GM21515 (cell line): ENCODE data around the gene PEMT.
A peak's percentile ranks its signal among the peaks of the same experiment; 100 is the strongest.
"Not testable (repeated sequence)": the region's sequence is repeated elsewhere in the genome, so short reads cannot be mapped to it uniquely, and the experiment has no call there.

Source experiments
- ATAC-seq: cut with Tn5 transposase; IDR thresholded peaks from one replicate; pipeline ENCODE4 v1.9.1; 2021; ENCODE audit not compliant: unreplicated experiment

PEMT gene

DNA sequence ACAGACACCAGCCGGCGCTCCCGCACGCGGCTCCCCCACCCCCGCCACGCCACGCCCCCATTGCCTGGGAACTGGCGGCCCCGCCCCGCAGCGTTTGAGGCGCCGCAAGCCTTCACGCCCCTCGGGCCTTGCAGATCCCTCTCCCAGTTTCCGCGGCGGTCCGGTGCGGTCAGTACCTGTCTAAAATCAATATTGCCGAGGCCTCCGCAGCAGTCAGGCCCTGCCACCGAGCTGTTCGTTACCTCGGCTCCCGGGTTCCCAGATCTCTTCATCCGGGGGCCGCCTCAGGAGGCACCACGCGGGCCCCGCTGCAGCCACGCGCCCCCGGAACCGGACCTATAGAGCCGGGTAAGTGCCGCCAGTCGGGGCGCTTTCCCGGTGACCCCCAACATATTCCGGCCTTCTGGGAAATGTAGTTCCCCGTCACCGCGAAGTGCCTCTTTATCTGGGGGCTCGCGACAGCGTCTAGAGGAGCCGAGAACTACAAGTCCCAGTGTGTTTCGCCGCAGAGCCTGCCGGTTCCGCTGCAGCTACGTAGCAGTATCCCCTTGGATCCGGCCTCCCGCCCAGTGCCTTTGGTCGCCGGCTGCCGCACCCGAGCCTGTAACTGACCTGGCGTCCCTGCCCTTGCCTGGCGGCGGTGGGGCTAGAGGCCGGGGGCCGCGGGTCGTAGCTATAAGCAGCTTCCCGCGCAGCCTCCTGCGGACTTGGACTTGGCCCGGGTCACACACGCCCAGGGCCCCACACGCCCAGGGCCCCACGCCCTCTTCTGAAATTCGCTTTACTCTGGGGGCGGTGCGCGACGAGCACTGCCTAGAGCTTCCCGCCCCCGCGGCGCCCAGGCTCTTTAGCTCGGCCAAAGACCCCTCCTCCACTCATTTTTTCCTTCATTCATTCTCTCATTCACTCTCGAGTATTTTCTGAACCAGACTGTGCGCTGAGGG, at the start of gene PEMT:
TSS of gene PEMT (minus strand) at position 354 of the 944 bp plus-strand sequence. CDS start at position 272, 82 bp downstream.
- peak; percentile 93 for ATAC-seq

DNA sequence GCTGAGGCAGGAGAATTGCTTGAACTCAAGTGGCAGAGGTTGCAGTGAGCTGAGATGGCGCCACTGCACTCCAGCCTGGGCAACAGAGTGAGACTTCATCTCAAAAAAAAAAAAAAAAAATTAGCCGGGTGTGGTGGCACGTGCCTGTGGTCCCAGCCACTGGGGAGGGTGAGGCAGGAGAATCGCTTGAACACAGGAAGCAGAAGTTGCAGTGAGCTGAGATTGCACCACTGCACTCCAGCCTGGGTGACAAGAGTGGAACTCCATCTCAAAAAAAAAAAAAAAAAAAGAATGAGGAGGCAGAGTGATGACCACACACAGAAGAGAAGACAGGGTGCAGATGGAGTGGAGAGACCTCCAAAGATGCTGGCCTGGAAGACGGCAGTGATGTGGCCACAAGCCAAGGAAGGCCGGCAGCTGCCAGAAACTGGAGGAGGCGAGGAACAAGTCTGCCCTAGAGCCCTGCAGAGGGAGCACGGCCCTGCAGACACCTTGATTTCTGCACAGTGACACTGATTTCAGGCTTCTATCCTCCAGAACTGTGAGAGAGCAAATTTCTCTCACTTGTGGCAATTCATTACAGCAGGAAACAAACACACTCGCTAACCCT, 48.3 kb upstream of the PEMT start:
- ATAC-seq: not testable (repeated sequence)

DNA sequence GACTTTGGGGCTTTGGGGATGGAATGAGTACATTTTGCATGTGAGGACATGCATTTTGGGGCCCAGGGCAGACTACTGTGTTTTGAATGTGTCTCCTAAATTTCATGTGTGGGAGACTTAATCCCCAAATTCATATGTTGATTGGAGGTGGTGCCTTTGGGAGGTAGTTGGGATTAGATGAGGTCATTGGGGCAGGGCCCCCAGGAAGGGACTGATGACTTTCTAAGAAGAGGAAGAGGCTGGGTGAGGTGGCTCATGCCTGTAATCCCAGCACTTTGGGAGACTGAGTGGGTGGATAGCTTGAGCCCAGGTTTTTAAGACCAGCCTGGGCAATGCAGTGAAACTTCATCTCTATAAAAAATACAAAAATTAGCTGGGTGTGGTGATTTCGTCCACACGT, 47.0 kb upstream of the PEMT start:
- ATAC-seq: no peak

- ATAC-seq: no peak
Measured at GRCh38 chr17:17636272-17636885, 44.9 kb upstream of the PEMT start.

DNA sequence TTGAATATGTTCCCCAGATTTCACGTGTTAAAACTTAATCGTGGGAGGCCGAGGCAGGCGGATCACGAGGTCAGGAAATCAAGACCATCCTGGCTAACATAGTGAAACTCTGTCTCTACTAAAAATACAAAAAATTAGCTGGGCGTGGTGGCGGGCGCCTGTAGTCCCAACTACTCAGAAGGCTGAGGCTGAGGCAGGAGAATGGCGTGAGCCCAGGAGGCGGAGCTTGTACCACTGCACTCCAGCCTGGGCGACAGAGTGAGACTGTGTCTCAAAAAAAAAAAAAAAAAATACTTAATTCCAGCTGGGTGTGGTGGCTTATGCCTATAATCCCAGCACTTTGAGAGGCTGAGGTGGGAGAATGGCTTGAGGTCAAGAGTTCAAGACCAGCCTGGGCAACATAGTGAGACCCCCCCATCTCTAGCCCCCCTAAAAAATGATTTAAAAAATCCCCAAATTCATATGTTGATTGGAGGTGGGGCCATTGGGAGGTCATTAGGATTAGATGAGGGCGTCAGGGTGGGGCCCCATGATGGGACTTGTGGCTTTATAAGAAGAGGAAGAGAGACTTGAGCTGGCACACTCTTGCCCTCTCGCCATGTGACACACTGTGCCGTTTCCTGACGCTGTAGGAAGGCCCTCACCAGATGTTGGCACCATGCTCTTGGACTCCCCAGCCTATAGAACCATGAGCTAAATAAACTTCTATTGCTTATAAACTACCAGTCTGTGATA, 44.2 kb upstream of the PEMT start:
- ATAC-seq: not testable (repeated sequence)

DNA sequence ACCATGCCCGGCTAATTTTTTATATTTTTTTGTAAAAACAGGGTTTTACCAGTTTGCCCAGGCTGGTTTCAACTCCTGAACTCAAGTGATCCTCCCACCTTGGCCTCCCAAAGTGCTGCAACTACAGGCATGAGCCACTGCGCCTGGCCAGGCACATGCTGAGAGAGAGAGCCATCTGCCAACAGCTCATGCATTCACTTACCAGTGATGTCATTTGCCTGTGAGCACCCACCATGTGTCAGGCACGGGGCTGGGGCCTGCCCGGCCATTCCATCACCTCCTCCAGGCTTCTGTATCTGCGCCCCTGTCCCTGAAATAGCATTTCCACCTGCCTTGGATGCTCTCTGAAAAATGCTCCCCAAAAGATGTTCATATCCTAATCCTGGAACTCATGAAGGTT, 43.6 kb upstream of the PEMT start:
- ATAC-seq: no peak

DNA sequence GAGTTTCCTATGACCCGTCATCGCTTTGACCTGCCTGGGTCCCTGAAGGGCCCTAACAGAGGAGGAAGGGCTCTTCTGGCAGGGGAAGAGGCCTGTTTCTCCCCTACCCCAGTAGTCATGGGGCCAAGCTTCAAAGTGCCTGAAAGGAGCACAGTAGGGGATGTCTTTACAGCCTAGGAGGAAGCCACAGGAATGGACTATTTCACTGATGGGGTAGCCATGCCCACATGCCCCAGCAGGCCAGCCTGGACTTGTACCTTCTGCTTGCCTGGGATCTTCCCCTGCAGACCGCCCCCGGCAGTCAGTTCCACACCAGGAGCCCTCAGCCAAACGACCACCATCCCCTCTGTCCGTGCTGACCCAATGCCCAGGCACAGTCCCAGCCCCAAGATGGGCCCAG, 41.8 kb upstream of the PEMT start:
- no peak for ATAC-seq

DNA sequence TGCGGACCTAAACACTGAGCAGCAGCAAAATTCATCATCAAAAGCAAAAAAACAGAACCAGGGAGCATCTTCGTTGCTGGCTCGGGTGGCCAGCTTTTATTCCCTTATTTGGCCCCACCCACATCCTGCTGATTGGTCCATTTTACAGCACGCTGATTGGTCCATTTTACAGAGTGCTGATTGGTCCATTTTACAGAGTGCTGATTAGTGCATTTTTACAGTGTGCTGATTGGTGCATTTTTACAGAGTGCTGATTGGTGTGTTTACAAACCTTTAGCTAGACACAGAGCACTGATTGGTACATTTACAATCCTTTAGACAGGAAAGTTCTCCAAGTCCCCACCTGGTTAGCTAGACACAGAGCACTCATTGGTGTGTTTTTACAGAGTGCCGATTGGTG, 41.2 kb upstream of the PEMT start:
- not testable (repeated sequence) for ATAC-seq

- no peak for ATAC-seq
Measured at GRCh38 chr17:17628388-17629008, 37.0 kb upstream of the PEMT start.

DNA sequence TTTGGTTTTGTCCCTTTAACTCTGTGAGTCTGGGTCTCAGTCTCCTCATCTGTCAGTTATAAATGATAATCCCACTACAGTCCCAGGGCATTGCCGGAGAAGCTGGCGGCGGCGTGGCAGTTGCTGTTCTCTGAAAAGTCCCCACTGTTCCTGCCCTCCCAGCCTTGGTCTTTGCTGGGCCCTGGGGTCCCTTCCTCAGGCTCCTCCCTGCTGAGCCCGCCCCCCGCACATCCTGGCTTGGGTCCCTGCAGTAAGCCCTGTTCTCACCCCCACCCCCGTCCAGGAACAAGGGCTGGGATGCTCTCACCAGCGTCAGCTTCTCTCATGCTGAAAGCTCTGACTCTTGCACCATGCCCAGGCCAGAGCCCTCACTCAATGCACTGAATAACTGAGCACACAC, 35.3 kb upstream of the PEMT start:
- ATAC-seq: no peak

DNA sequence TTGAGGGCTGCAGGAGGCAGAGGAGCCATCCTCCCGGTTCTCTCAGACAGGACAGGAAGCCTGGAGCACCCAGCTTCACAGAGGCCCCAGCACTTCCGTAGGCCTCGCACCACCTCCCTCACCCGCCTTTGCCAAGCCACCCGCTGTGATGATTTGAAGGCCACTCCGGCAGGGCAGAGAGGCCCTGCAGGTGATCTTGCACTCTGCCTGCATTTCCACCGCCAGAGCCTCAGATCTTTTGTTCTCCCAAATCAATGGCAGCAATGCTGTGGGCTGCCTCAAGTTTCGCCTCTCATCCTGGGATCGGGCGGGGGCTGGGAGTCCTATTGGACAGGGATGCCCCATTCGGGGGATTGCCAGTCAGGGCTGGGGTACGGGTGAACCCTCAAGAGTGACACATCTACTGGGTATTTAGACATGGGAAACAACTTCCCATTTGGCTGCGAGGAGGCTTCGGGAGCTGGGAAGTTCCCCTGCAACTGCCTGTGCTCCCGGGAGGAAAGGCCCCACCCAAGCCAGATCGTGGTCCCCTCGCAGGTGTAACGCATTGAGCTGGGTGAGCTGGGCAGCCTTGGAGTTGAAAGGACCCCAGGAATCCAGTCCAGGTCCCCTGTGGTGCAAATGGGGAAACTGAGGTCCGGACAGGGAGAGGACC, 34.8 kb upstream of the PEMT start:
- no peak for ATAC-seq

- ATAC-seq: no peak
Measured at GRCh38 chr17:17624741-17625140, 33.2 kb upstream of the PEMT start.

GRCh38 chr17:17623904-17624303, 32.4 kb upstream of the PEMT start:
- ATAC-seq: no peak

- ATAC-seq: no peak
Measured at GRCh38 chr17:17621254-17621653, 29.7 kb upstream of the PEMT start.

DNA sequence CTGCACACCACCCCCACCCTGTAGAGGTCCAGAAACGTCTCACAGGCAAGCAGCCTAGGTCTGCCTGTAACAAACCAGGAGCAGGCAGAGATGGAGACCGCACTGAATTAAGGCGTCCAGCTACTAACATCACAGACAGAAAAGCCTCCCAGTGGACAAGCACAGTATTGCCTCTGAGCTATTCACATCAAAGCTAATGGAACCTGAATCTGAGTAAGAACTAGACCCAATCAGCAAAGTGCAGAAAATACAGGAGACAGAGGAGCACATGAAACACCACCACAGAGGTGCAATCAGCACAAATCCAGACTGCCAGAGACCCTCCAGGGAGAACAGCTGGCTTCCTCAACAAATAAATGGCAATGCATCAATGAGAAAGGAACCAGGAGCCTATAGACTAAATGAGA, 22.2 kb upstream of the PEMT start:
- ATAC-seq: peak; percentile 66

- ATAC-seq: no peak
Measured at GRCh38 chr17:17612085-17613022, 20.8 kb upstream of the PEMT start.

- ATAC-seq: no peak
Measured at GRCh38 chr17:17609121-17609520, 17.6 kb upstream of the PEMT start.

DNA sequence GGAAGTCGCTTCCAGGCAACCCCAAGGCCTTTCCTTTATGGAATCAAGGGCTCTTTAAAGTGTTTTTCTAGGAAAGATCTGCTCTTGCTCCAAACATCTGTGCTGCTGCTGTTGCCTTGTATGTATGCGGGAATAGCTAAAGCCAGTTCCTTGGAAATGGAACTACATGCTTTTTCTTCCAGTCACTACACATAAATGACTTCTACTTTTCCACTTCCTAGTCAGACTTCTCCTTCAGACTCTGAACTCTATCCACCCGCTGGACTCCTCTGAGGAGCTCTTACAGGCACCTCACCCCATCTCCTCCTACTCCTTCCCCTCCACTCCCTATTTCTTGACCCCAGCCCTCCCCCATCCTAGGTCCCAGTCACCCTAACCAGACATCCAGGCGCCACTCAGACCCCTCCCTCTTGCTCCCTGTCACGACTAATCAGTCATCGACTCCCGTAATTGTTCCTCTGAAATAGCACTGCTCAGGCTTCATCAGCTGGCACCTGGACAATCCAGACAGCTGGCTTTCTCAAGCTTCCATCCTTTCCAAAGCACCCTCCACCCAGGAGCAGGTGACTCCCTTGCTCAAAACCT, 15.0 kb upstream of the PEMT start:
- no peak for ATAC-seq

- ATAC-seq: no peak
Measured at GRCh38 chr17:17605729-17606088, 14.2 kb upstream of the PEMT start.
